Epidermal melanocyte (primary cell): ENCODE results near the gene ID3.
"Not testable (repeated sequence)": the region's sequence is repeated elsewhere in the genome, so short reads cannot be mapped to it uniquely, and the experiment has no call there.

Experiments used
- DNase-seq: peaks from one replicate; pipeline ENCODE4 v3.0.0; 2011; ENCODE audit warnings: low spot score; ENCODE audit not compliant: insufficient read length

ID3 gene

GRCh38 chr1:23553231-23554126, 5.8 kb downstream of the ID3 start:
- no peak for DNase-seq

DNA sequence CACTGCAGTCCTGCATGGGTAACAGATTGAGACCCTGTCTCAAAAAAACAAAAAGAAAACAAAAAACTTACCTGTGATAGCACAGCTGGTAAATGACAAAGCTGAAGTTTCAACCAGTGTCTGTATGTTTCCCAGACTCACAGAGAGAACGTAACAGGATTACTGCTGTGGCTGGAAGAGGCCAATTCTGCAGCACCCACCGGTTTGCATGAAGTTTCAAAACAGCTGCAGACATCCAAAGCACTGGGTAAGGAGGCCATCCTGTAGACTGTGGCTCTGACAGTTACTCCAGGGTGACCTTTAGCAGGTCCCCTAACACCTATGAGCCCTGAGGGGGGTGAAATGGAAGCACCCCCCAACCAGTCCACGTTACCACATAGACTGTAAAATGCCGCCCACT, 7.5 kb downstream of the ID3 start:
- no peak for DNase-seq

DNA sequence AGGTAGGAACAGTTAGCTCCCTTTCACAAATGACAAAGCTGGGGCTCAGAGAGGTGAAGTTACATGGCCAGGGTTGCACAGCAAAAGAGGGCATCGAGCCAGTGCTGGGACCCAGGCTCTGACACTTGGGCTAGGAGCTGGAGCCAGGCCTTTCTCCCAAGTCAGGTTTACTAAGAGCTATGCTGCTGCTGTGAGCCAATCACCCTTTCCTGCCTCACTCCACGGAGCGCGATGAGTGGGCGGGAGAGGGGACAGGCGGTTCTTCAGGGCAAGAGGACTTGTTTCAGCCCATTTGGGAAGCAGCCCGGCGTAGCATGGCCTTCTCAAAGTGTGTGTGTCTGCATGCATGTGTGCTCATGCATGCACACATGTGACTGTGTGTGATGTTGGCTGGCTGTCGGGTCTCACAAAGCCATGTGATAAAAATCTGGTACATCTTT, 10.6 kb downstream of the ID3 start:
- no peak for DNase-seq

DNA sequence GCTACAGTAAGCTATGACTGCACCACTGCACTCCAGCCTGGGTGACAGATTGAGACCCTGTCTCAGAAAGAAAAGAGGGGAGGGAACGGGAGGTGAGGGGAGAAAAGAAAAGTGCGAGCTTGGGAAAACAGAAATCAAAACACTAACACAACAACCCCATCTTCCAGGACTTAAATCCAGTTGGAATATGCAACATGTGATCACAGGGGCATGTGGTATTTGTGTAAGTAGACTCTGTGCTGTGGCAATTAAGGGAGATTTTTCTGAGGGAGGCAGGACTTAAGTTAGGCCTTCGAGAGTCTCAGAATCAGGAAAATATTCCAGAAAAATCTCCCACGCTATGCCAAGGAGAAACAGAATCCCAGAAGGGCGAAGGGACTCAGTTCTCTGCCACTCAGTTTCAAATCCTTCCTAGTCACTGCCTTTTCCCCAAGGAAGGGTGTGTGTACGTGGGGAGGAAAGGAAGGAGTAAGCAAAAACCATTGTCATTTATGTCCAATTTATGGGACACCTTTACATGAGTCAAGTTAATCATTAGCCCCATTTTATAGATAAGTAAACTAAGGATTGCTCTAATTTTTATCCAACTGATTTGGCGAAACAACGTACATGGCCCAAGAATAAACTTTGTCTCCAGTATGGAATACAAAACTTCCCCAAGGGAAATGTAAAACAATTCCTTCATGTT, 12.3 kb downstream of the ID3 start:
- no peak for DNase-seq

DNA sequence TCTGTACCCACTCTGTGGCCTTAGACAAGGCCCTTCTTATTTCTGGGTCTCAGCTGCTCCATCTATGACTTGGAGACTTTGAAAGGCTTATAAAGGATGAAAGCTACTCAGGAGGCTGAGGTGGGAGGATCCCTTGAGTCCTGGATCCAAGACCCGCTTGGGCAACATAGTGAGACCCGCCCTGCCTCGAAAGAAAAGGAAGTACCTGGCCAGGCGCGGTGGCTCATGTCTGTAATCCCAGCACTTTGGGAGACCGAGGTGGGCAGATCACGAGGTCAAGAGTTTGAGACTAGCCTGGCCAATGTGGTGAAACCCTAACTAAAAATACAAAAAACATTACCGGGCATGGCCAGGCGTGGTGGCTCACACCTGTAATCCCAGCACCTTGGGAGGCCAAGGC, 13.4 kb downstream of the ID3 start:
- no peak for DNase-seq

DNA sequence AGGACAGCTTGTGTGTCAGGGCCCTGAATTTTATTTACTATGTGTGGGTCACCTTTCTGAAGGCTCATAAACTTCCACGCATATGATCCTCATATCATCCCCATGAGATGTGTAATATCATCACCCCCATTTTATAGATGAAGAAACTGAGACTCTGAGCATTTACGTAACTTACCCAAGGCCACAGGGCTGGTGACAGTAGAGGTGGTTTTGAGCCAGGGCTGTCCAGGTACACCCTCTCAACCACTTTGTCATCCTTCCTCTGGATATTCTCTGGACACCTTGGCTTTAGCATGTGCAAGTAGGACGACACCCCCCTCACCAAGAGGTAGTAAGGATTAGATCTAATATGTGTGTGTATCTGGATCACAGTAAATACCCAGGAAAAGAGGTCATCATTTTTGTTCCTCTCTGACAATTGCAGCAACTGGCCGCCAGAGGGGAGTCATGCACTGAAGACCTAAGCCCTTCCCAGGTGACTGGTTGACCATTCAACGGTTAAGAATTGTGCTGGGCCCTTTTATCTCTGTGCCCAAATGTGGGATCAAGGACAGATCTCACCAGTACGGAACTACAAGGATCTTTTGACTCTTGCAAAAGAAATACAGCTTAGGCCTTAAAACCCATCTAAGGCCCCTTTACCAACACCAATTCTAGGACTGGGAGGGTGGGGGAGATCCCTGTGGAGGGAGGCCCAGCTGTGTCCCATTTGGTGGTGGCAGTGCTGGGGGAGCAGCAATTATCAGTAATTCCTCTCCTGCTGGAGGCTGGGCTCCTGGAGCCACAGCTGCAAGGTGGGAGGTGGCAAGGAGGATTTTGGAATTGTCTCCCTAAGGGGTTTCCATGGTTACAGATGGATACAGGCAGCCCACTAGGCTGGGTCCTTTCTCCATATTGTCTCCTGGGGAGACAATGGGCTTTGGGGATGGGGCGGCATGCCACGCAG, 14.6 kb downstream of the ID3 start:
- peak; percentile 75 for DNase-seq

- DNase-seq, result no peak
Measured at GRCh38 chr1:23543707-23544443, 15.4 kb downstream of the ID3 start.

- DNase-seq, result not testable (repeated sequence)
Measured at GRCh38 chr1:23542940-23543339, 16.4 kb downstream of the ID3 start.

GRCh38 chr1:23539698-23540266, 19.5 kb downstream of the ID3 start:
- DNase-seq, result peak; percentile 83

- no peak for DNase-seq
Measured at GRCh38 chr1:23537296-23537973, 21.9 kb downstream of the ID3 start.

GRCh38 chr1:23533246-23534023, 25.9 kb downstream of the ID3 start:
- DNase-seq, result no peak

- DNase-seq, result no peak
Measured at GRCh38 chr1:23531562-23532094, 27.7 kb downstream of the ID3 start.

DNA sequence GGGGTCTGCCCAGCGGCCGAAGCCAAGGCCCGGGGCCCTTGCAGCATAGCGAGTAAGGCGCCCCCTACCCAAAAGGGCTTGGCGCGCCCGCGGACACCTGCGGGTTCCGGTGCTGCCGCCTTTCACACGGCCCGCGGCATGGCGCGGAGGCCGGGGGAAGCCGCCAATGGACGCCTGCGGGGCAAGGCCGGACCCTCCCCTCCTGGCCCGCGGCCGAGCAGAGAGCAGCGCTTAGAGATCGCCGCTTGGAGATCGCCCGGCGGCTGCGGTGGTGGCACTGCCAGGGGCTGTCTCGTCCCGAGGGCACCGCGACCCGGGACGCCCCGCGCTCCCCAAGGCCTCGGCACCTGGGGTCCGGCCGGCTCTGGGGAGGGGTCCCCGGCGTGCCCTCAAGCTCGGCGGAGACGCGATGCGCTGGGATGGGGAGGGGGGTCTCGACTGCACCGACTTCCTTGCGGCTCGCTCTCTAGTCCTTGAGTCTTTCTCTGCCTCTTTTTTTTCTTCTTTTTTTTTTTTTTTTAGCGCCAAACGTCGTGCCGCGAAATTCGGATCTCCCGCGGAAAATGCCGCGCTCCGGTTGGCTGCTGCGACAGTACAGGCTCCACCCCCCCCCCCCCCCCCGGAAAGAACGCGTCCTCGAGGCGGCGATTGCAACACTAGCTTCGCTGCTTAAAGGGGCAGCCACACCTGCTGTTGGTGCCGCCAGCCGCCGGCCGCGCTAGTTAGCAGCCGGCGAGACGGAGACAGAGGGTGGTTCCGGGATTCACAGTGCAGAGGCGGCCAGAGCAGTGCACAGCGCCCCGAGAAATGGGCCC, 28.3 kb downstream of the ID3 start, which contains the start of gene E2F2:
Gene E2F2, minus strand, starts transcription at position 487 of the 815 bp plus-strand sequence. Its CDS starts 440 bp downstream, at position 47.
- peak; percentile 92 for DNase-seq

DNA sequence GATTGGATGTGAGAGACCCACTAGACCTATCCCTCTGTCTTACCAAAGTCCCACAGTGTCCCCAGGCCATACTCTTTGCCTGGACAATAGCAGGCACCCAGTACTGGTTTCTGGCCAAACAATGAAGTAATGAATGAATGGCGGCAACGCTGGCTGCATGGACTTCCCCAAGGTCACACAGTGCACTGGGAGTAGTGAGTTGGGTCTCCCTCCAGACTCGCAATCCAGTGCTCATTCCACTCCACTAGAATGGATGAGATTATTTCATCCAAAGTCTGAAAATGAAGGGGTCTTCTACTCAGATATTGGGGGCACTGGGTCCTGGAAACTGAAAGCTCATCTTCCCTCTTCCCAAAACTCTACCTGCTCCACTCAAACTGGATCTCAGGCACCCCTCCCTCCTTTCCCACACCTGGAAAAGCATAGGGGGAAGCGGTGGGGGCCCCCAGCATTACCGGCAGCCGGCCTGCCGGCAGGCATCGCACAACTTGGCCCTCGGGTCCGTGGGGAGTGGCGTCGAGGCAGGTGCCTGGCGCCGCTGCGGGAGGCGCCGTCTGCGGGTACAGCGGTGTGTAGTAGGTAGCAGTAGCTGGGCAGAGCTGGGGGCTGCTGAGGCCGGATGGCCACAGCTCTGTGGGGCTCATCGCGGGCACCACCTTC, 29.1 kb downstream of the ID3 start:
- no peak for DNase-seq

DNA sequence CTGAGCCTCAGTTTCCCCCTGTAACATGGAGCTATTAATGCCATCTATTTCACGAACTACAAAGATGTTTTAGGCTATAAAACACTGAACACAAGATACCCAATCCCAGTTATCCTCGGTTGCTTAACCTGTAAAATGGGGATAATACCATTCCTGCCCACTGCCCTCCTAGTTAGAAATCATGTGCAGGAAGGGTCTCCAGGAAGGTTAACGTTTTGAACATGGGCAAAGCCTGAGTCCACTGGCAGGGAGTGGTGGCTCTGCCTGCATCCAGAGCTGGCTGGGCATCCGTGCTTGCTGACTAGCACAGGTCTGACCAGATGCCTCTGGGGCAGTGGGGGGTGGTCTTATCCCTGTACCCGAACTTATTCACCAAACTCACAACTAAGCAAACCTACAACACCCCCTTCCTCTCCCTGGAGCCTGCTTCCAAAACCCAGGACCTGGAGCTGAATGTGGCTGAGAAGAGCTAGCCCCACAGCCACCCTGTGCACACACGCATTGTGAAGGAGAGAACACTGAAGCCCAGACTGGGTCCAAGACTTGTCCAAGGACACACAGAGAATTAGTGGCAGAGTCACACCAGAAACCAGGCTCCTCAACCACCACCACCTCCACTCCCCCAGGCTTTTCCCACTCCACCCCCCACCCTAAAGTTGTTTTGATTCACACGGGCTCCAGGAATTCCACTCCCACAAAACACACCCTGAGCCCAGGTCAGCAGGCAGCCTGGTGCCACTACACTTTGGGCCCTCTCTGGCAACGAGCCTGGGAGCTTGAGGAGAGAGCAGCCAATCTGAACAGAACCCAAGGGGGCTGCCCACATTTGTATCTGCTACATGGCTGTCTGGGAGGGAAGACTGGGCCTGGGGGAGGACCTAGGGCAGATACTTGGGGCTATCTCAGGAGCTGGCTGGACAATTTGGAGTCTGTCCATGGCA, 29.9 kb downstream of the ID3 start:
- DNase-seq, result no peak
